A549 (cell line): ENCODE measurements around the gene TMEM43.

Experiments used
- CTCF ChIP-seq: fragments of >200 bp; sonication (Bioruptor Twin); formaldehyde crosslinking; IDR thresholded peaks from 3 replicates; pipeline ENCODE4 v1.5.1; 2016
- EHMT2 ChIP-seq: fragments of 200-600 bp; sonication (generic); IDR thresholded peaks from 2 replicates; pipeline ENCODE4 v1.6.1; 2016; ENCODE audit warnings: antibody characterized with exemption, low read depth, mild to moderate bottlenecking, moderate library complexity
- HMGXB4 ChIP-seq: fragments of 250-450 bp; sonication (Bioruptor Pico); IDR thresholded peaks from 2 replicates; pipeline ENCODE4 v1.5.0; 2021; ENCODE audit warnings: mild to moderate bottlenecking, moderate library complexity, borderline replicate concordance
- JUNB ChIP-seq: fragments of >200 bp; sonication (Bioruptor Twin); formaldehyde crosslinking; IDR thresholded peaks from 2 replicates; pipeline ENCODE4 v1.6.1; 2016
- MAZ ChIP-seq: fragments of 150-350 bp; IDR thresholded peaks from 2 replicates; pipeline ENCODE4 v1.6.1; 2014; ENCODE audit warnings: antibody characterized with exemption, low read depth, low read length, borderline replicate concordance
- NFE2L2 ChIP-seq: fragments of 150-350 bp; conservative IDR thresholded peaks from 2 replicates; pipeline ENCODE4 v1.6.1; 2014; ENCODE audit warnings: low read length
- RFX5 ChIP-seq: fragments of 450-650 bp; IDR thresholded peaks from 2 replicates; pipeline ENCODE4 v1.7.1; 2014; ENCODE audit warnings: antibody characterized with exemption, mild to moderate bottlenecking, moderate library complexity
- TF ChIP-seq, protein P1 (sequence below): fragments of 150-350 bp; IDR thresholded peaks from 2 replicates; pipeline ENCODE4 v1.6.1; 2014; ENCODE audit warnings: low read depth, mild to moderate bottlenecking, low read length

GRCh38 chr3:14150491-14151230 is 25.8 kb downstream of the TMEM43 start:
- no peak for TF ChIP-seq JUNB
- TF ChIP-seq CTCF: no peak
- no peak for TF ChIP-seq NFE2L2
- TF ChIP-seq EHMT2: no peak
- TF ChIP-seq MAZ: no peak
- no peak for TF ChIP-seq HMGXB4
- TF ChIP-seq, protein P1, sequence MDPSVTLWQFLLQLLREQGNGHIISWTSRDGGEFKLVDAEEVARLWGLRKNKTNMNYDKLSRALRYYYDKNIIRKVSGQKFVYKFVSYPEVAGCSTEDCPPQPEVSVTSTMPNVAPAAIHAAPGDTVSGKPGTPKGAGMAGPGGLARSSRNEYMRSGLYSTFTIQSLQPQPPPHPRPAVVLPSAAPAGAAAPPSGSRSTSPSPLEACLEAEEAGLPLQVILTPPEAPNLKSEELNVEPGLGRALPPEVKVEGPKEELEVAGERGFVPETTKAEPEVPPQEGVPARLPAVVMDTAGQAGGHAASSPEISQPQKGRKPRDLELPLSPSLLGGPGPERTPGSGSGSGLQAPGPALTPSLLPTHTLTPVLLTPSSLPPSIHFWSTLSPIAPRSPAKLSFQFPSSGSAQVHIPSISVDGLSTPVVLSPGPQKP: no peak
- no peak for TF ChIP-seq RFX5
